PC-9 (cell line): ENCODE measurements around the gene BANP. TPM values are rescaled to one million over a fixed set of nuclear protein-coding genes. Genes with fewer than 3 reads are reported as not detected.

ENCODE experiments used
- BruUV-seq: library from RNA; stranded (reverse); fragments of 400-500 nt; replicated peaks from 2 replicates; lab custom pipeline; 2021; lab: Mats Ljungman, UMichigan
- CTCF ChIA-PET: fragments of 300-600 bp; sonication (Branson Sonifier 250); formaldehyde crosslinking; loops from one replicate; lab custom pipeline; 2022; ENCODE audit warnings: antibody characterized with exemption; lab: Charles Lee
- POLR2A ChIA-PET: fragments of 300-600 bp; sonication (Branson Sonifier 250); formaldehyde crosslinking; loops from one replicate; lab custom pipeline; 2022; ENCODE audit warnings: antibody characterized with exemption; ENCODE audit not compliant: unreplicated experiment; lab: Charles Lee
- DNase-seq, 2 experiments: peaks; one replicate each; pipeline versions ENCODE4 v3.0.0 to v3.0.0-alpha.2; 2015 to 2022; ENCODE audit warnings: mixed read lengths in 1 of 2
- H2AFZ ChIP-seq: fragments of 200-600 bp; sonication (generic); 2 replicates; pipeline ENCODE4 v1.8.1; 2017; ENCODE audit warnings: antibody characterized with exemption
- H3F3A ChIP-seq: fragments of 200-600 bp; sonication (generic); 2 replicates; pipeline ENCODE4 v1.8.1; 2017; ENCODE audit warnings: antibody characterized with exemption, mild to moderate bottlenecking, low read depth; ENCODE audit not compliant: insufficient read depth
- H3K27ac ChIP-seq: fragments of 200-600 bp; sonication (generic); 2 replicates; pipeline ENCODE4 v1.6.1; 2016; ENCODE audit warnings: mixed run types
- H3K27me3 ChIP-seq: fragments of 200-600 bp; sonication (generic); 2 replicates; pipeline ENCODE4 v1.6.1; 2016; ENCODE audit warnings: low read depth, mixed run types; ENCODE audit not compliant: insufficient read depth
- H3K36me3 ChIP-seq: fragments of 200-600 bp; sonication (generic); 2 replicates; pipeline ENCODE4 v1.6.1; 2016; ENCODE audit warnings: low read depth, mixed run types
- H3K4me1 ChIP-seq: fragments of 200-600 bp; sonication (generic); replicated peaks from 2 replicates; pipeline ENCODE4 v1.6.1; 2016; ENCODE audit warnings: mixed run types; ENCODE audit not compliant: insufficient read depth
- H3K4me2 ChIP-seq: fragments of 200-600 bp; sonication (generic); 2 replicates; pipeline ENCODE4 v1.6.1; 2017; ENCODE audit warnings: mixed run types
- H3K4me3 ChIP-seq: fragments of 200-600 bp; sonication (generic); 2 replicates; pipeline ENCODE4 v1.6.1; 2016; ENCODE audit warnings: mixed run types
- H3K79me2 ChIP-seq: fragments of 200-600 bp; sonication (generic); 2 replicates; pipeline ENCODE4 v1.6.1; 2017; ENCODE audit warnings: low read depth, mixed run types
- H3K9me2 ChIP-seq: fragments of 200-600 bp; sonication (generic); 2 replicates; pipeline ENCODE4 v1.8.1; 2017; ENCODE audit warnings: mild to moderate bottlenecking; ENCODE audit not compliant: insufficient read depth
- H3K9me3 ChIP-seq: fragments of 200-600 bp; sonication (generic); 2 replicates; pipeline ENCODE4 v1.8.1; 2016; ENCODE audit warnings: low read depth; ENCODE audit not compliant: insufficient read depth
- H4K20me1 ChIP-seq: fragments of 200-600 bp; sonication (generic); 2 replicates; pipeline ENCODE4 v1.8.1; 2017; ENCODE audit not compliant: insufficient read depth
- EZH2 ChIP-seq: fragments of 200-600 bp; sonication (generic); IDR thresholded peaks from 2 replicates; pipeline ENCODE4 v1.8.0; 2017; ENCODE audit warnings: antibody characterized with exemption, low read depth
- intact Hi-C: fragments of 100-400 bp; cut with micrococcal nuclease; formaldehyde crosslinking; loops from one replicate; pipeline ENCODE4 v1.10.0; 2022; ENCODE audit not compliant: unreplicated experiment
- total RNA-seq: library from RNA; stranded (reverse); gene quantifications from 2 replicates; pipeline ENCODE4 v1.2.3, GENCODE V29; 2021
- TF ChIP-seq, protein P1 (sequence below): fragments of 200-600 bp; sonication (generic); conservative IDR thresholded peaks from 2 replicates; pipeline ENCODE4 v1.6.1; 2017; ENCODE audit warnings: mixed run types, antibody characterized with exemption, mild to moderate bottlenecking, moderate library complexity

The BANP gene
- total RNA-seq, 1 experiment from 2014 or later = 73.2 TPM

DNA sequence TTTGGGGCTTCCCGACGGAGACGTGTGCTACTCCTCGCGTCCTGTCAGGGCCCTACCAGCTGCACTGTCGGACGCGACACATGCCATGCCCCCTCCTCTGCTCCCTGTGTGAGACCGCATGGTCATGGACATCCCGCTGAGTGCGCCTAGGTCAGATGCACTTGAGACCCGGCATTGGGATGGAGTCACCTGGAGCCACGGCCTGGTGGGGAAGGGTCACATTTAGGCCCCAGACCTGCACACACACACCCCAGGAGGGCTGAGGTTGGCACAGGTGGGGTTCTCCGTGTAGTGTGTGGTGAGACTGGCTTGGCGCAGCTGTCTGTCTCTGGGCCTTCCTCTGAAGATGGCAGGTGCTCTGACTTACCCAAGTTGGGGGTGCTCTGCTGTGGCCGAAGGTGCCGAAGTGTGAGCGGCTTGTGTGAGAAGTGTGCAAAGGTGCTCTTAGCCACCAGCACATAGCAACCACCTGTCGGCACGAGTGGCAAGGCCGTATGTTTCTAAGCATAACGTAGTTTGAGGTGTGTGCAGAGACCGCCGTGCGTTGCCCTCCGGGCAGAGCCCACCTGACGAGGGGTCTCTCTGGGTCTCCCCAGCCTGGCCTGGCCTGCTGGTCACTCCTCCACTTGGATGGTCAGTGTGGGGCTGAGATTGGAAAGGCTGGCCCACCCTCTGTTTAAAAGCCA is 108.6 kb downstream of the BANP start:
- Histone ChIP-seq H3K79me2 (no peaks in the 10 kb centered on the region), H3K4me1 (no peaks in the 10 kb centered on the region), H3K9me2 (no peaks in the 10 kb centered on the region), H3K4me2 (no peak overlapping the region), H3K9me3 (no peaks in the 10 kb centered on the region), H3F3A (no peaks in the 10 kb centered on the region), H3K4me3 (no peak overlapping the region), H4K20me1 (no peaks in the 10 kb centered on the region), H2AFZ (no peak overlapping the region), H3K27ac (no peak overlapping the region), H3K27me3 (no peaks in the 10 kb centered on the region), H3K36me3 (no peaks in the 10 kb centered on the region)
- intact Hi-C loops = no loop called here
- CTCF ChIA-PET = no interaction called here
- DNase-seq = no peak
- POLR2A ChIA-PET = no interaction called here
- TF ChIP-seq, protein P1, sequence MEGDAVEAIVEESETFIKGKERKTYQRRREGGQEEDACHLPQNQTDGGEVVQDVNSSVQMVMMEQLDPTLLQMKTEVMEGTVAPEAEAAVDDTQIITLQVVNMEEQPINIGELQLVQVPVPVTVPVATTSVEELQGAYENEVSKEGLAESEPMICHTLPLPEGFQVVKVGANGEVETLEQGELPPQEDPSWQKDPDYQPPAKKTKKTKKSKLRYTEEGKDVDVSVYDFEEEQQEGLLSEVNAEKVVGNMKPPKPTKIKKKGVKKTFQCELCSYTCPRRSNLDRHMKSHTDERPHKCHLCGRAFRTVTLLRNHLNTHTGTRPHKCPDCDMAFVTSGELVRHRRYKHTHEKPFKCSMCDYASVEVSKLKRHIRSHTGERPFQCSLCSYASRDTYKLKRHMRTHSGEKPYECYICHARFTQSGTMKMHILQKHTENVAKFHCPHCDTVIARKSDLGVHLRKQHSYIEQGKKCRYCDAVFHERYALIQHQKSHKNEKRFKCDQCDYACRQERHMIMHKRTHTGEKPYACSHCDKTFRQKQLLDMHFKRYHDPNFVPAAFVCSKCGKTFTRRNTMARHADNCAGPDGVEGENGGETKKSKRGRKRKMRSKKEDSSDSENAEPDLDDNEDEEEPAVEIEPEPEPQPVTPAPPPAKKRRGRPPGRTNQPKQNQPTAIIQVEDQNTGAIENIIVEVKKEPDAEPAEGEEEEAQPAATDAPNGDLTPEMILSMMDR = no peak
- no peak for TF ChIP-seq EZH2
- no TSS peak for BruUV-seq

DNA sequence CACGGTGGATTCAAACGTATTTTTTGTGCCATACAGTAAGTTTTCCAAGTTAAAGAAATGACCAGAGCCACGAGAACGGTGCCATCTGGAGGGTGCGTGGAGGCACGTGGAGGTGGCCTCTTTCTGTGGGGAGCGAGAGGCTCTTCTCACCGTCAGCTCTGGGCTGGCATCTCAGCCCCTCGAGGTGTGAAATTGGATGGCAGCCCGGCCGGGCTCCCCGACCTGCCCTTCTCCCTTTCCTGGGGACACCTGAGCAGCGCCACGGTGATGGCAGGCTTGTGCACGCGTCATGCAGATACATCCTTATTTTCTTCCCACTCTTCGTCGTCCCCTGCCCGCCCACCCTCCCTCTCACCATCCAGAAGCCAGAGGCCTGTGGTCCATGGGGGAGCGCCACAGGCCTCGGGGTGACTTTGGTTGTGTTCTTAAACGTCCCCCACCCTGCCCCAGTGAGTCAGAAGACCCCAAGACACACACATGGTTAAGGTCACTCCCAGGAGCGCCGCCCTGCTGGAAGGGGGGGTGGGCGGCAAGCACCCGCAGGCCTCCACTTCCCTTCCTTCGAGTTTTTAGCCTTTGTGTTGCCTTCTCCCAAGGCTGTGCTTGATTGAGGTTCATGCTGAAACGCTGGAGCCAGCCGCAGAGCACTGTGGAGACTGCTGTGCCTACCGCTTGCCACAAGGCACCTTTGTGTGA is 109.4 kb downstream of the BANP start:
- Histone ChIP-seq H3K4me1 (no peaks in the 10 kb centered on the region), H3K27ac (no peak overlapping the region), H3F3A (no peaks in the 10 kb centered on the region), H3K9me3 (no peaks in the 10 kb centered on the region), H3K79me2 (no peaks in the 10 kb centered on the region), H3K36me3 (no peaks in the 10 kb centered on the region), H3K4me3 (no peak overlapping the region), H3K9me2 (no peaks in the 10 kb centered on the region), H3K4me2 (no peak overlapping the region), H3K27me3 (no peaks in the 10 kb centered on the region), H4K20me1 (no peaks in the 10 kb centered on the region), H2AFZ (no peak overlapping the region)
- no peak for TF ChIP-seq EZH2
- TF ChIP-seq, protein P1 = no peak
- DNase-seq = no peak
- POLR2A ChIA-PET = no interaction called here
- intact Hi-C loops = no loop called here
- CTCF ChIA-PET = no interaction called here
- no TSS peak for BruUV-seq

DNA sequence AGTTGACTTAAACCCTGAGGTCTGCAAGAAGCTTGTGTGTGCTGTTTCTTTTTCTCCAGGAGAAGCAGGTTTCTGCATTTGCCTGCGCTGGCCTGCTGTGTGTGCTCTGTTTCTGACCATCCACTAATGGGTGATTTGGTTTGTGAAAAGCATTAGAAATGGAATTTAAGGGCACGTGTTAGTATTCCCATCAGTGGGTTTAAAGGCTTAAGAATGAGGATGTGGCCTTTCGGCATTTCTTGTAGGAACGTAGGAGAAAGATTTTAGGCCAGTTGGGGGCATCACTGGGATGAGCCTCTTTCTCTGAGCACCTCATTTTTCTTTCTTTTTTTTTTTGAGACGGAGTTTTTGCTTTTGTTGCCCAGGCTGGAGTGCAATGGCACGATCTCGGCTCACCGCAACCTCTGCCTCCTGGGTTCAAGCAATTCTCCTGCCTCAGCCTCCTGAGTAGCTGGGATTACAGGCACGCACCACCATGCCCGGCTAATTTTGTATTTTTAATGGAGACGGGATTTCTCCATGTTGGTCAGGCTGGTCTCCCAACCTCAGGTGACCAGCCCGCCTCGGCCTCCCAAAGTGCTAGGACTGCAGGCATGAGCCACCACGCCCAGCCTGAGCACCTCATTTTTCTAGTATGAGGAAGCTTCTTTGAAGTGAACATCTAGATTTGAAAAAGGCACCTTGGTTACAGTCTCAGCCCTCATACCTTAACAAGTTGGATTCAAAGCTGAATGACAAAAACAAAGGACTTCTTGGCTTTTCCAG is 110.3 kb downstream of the BANP start:
- no peaks in the 10 kb centered on the region for H3F3A ChIP-seq
- no peaks in the 10 kb centered on the region for H3K79me2 ChIP-seq
- H3K9me2 ChIP-seq = no peaks in the 10 kb centered on the region
- no peaks in the 10 kb centered on the region for H3K36me3 ChIP-seq
- H3K27ac ChIP-seq = no peak overlapping the region
- no peak overlapping the region for H3K4me2 ChIP-seq
- intact Hi-C loops = no loop called here
- BruUV-seq = no TSS peak
- H3K4me1 ChIP-seq = no peaks in the 10 kb centered on the region
- no peaks in the 10 kb centered on the region for H3K9me3 ChIP-seq
- no peak overlapping the region for H2AFZ ChIP-seq
- DNase-seq = no peak
- ChIA-PET CTCF (no interaction called here), POLR2A (interaction anchor here (0.7 kb wide), 1 partner anchor 327 kb away, joined by 3 read pairs; no protein-coding TSS in a partner anchor)
- no peak overlapping the region for H3K4me3 ChIP-seq
- no peaks in the 10 kb centered on the region for H3K27me3 ChIP-seq
- no peaks in the 10 kb centered on the region for H4K20me1 ChIP-seq
- no peak for TF ChIP-seq EZH2
- TF ChIP-seq, protein P1 = no peak
